IPS-11a (cell line): ENCODE data around the gene TCF15.
A peak's percentile ranks its signal among the peaks of the same experiment; 100 is the strongest.

Source experiments
- H3K4me3 ChIP-seq: one replicate; pipeline ENCODE4 v1.5.1; 2013; ENCODE audit warnings: low read depth, low read length, control low read depth

Gene TCF15

DNA sequence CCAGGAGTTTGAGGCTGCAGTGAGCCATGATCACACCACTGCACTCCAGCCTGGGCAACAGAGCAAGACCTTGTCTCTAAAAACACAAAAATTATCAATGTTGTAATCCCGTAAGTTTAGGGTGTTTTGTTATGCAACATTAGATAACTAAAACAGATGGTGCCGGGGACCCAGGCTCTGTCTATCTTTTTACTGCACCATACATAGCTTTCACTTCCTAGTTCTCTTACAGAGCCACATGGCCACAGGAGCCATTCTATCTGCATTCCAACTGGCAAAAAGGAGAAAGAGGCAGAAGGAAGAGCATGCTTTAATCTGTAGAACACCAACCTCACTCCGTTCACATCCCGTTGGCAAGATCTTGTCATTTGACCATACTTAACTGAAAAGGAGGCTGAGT is 5.4 kb upstream of the TCF15 start:
- H3K4me3 ChIP-seq = no peak overlapping the region

DNA sequence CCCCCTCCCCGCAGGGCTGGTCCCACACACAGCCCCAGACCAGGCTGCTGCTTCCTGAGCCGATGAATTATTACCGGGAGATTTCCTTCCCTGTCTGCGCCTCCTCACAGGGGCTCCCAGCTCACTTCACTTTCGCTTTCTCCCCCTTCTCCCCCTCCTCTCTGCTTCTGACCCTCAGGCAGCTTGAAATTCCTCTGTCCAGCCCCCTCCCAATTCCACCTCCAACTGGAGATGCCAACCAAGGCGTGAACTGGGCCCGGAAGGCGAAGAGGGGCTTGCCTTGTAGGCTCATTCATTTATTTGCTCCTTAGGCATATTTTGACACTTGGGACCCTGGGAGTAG is 1.7 kb upstream of the TCF15 start:
- H3K4me3 ChIP-seq = no peak overlapping the region

DNA sequence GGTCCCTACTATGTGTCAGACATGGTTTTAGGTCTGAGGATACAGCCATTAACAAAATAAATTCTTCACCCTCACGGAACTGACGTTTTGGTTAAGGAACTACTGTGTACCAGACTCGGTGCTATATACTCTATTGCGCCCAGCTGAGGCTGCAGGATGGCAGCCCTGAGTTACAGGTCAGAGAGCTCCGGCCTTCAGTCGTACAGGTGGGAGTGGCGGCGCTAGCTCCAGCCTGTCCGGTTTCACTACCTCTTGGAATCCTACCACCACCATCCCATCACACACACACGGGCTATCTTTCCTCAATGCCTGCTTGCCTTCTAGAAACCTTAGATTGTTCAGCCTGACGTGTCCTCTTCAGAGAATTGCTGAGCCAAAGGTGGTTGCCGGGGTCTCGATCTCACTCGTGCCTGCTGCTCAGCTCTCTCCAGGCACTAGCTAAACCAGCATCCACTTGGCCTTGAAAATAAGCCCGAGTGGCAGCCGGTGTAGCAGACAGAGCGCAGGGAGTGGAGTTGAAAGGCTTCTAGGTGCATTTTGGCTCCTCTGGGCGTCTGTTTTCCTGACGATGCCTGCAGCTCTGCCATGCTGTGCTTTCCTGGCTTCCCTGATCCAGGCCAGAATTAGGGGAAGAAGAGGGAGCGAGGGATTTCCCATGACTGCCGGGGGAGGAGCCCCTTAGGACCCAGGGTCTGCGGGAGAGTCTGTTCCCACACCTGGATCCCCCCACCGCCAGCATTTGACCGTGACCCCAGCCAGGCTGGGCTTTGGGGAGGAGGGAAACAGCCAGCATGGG is 1.1 kb upstream of the TCF15 start:
- no peak overlapping the region for H3K4me3 ChIP-seq

DNA sequence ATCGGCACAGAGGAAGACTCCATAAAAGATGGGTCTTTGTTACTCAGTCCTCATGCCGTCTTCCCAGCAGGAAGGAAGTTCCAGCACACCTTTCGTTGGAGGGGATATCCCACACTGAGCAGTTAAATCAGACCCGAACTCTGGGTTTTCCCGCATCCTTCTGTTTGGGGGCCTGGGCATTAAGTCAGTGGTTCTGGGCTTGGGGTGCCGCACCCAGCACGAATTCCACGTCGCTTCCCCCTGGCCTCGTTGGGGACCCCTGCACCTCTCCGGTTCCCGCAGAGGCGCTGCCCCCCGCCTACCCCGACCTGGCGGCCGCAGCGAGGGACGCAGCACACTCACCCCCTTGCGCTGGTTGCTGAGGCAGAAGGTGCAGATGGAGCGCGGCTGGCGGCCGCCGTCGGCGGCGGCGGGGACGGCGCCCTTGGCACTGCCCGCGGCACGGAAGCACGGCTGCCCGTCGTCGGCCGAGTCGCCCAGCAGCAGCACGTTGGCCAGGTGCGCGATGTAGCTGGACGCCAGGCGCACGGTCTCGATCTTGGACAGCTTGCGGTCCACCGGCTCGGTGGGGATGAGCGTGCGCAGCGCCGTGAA is 641 bp downstream of the TCF15 start:
- H3K4me3 ChIP-seq = peak overlapping the region; percentile 42

DNA sequence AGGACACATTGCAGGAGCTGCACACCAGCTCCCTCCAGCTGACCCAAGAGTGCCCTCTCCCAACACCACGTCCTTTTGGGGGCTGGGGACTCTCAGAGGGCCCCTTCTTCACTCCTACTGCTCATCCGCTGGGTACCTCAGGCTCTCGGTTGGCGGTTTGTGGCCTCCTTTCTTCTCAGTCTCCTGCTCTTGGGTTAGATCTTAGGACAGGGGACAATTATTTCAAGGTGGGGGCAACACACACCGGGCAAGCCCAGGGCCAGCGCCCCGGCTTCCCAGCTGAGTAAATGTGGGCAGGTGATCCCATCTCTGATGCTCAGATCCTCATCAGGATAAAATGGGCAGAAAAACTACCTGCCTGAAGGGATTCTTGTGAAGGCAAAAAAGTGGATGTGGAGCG is 1.1 kb downstream of the TCF15 start:
- H3K4me3 ChIP-seq = peak overlapping the region; percentile 42

DNA sequence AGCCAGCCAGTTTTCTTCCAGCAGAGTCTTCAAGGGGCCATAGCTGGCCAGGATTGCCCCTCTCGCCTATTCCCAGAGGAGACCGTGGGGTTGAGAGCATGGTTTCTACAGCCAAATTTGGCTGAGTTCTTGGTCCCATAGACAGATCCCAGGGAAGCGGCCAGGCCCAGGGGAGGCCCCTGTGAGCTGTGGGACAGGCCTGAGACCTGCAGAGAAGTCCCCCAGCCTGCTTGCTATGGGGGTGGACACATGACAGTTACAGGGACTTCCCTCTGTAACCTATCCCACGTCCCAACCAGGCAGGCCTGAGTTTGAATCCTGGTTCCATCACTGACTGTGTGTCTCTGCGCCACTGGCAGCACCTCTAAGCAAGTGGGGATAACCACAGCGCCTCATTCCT is 2.6 kb downstream of the TCF15 start:
- no peak overlapping the region for H3K4me3 ChIP-seq

DNA sequence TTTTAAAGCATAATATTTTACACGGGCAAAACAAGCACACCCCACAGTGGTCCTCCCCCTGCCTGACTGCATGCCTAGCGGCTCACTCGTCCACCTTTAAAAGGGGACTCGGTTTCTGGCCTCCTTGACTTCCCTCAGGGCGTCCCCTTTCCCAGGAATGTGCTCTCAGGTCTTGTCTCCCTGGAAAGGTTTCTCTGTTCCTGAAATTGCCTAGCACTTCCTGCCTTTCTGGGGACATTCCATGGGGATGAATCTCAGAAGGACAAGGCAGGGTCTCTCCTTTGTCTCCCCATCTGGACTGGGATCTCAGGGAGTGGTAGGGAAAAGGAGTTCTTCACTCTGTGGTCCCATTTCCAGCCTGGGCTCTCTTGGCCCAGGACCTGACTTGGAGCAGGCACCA is 4.9 kb downstream of the TCF15 start:
- no peak overlapping the region for H3K4me3 ChIP-seq

DNA sequence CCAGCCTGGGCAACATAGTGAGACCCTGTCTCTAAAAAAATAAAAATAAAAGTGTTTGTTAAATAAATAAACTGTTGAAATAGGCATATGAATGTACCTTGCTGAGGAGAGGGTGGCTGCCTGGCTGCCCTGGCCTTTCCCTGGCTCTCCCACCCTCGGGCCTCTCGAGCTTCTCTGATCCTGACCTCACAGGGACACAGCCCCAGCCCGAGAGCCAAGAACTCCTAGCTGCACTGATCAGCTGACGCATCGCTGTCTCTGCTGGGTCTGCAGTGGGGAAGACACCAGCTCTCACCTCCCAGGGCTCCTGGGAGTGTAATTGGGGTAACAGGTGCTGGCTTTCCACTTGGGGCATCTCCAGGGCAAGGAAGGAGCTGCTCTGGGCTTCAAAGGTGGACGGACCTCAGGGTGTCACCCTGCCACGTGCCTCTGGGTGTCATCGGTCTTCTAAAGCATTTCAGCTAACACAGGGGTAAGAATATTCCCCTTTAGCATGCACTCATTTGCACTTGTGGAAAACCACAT is 6.9 kb downstream of the TCF15 start:
- no peak overlapping the region for H3K4me3 ChIP-seq

DNA sequence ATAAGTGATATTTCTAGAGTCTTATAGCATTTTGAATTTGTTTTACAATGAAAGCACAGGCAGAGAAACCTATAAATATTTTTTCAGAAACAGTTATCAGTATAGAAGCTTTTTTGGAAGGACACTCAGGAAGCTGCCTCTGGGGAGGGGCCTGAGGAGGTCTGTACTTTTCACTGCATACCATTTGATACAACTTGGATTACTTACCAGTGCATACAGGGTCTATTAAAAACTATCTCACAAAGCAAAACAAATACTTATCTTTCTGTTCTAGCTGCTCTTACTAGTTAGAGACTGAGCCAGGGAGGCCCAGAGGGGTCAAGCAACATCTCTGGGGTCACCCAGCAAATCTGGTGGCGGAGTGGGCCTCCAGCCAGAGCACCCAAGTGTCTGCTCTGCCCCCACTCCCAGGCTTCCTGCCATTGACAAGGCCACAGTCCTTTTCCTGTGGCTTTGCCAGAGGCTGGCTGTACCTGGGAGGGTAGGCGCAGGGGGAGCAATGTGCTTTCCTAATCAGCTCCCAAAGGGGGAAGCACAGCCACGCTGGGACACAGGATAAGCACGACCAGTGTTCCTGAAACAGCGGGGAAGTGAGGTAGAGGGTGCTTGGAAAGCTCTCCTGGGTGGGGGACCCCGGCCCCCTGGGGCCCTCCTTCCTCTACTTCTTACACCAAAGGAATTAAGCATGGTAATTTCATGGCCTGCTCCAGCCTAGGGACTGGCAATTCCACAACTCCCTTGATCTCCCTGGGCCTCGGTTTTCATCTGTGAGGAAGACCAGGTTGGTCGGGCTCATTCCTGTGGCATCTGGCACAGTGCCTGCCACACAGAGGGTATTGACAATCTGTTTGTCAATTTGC is 7.8 kb downstream of the TCF15 start:
- H3K4me3 ChIP-seq = no peak overlapping the region

DNA sequence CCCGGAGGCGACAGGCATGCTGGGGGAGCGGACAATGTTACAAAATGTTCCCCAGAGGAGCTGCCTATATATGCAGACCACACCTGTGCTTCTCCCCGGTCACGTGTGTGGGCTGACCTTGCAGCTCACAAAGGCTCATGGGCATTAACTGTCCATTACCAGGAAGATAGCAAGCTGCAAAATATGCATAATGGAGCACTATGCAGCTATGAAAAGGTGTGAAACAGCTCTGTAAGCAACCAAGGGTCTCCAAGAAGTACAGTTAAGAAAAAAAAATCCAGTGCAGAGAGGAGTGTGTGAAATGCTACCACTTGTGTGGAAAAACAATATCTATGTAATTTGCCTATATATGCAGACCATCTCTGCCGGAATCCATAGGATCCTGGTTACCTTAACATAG is 9.4 kb downstream of the TCF15 start:
- no peak overlapping the region for H3K4me3 ChIP-seq

DNA sequence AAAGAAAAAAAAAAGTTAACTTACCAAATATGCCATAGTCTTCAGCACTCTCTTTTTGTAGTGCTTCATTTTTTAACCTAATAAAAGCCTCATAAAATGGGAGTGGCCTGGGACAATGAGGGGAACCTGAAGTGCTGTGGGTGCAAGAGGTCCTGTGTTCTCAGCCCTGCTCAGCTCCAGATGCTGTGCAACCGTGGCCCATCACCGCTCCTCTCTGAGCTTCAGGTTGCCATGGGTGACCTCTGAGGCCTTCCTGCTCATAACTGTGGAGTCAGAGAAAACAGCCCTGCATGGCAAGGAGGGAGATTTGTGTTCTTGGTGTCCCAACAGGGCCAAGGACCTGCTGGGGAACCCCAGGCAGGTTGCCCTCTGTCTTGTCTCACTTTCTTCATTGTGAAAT is 10.0 kb downstream of the TCF15 start:
- no peak overlapping the region for H3K4me3 ChIP-seq

DNA sequence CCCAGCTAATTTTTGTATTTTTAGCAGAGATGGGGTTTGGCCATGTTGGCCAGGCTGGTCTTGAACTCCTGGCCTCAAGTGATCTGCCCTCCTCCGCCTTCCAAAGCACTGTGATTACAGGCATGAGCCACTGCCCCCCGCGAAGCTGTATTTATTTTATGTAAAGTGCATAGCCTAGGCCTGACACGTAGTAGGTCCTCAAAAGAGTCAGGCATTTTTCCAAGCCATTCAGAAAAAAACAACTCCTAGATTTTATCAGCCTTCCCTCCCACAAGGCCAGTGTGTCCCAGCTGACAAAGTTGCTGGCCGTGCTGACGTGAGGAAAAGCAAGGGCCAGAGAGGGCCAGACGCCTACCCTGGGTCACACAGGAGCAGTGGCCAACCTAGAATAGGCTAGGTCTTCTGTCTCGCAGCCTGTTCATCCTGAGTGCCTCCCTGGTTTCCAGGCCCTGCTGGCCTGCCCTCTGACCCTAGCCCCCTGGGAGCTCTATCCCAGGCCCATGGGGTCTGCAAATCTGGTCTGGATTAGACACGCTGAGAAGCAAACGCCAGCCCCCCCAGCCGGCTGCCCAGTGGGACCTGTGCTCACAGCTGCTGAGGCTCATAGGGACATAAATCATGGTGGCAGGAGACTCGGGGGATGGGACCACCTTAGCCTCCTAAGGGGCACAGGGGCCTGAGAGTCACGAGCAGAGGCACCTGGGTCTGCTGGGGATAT is 11.8 kb downstream of the TCF15 start:
- no peak overlapping the region for H3K4me3 ChIP-seq

DNA sequence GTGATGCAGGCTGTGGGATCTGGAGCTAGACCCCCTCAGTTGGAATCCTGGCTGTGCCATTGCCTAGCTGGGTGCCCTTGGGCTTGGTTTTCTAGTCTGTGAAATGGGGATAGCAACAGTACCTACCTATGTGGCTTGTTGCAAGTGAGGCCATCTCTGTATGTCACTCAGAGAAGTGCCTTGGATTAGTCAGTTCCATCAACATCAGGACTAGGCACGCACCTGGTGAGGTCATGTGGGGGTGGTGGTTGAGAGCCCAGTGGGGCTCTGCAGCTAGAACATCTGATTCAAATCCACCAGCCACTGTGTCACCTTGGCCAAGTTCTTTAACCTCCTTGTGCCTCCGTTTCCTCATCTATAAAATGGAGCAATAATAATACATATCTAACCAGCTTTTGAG is 12.5 kb downstream of the TCF15 start:
- no peak overlapping the region for H3K4me3 ChIP-seq

DNA sequence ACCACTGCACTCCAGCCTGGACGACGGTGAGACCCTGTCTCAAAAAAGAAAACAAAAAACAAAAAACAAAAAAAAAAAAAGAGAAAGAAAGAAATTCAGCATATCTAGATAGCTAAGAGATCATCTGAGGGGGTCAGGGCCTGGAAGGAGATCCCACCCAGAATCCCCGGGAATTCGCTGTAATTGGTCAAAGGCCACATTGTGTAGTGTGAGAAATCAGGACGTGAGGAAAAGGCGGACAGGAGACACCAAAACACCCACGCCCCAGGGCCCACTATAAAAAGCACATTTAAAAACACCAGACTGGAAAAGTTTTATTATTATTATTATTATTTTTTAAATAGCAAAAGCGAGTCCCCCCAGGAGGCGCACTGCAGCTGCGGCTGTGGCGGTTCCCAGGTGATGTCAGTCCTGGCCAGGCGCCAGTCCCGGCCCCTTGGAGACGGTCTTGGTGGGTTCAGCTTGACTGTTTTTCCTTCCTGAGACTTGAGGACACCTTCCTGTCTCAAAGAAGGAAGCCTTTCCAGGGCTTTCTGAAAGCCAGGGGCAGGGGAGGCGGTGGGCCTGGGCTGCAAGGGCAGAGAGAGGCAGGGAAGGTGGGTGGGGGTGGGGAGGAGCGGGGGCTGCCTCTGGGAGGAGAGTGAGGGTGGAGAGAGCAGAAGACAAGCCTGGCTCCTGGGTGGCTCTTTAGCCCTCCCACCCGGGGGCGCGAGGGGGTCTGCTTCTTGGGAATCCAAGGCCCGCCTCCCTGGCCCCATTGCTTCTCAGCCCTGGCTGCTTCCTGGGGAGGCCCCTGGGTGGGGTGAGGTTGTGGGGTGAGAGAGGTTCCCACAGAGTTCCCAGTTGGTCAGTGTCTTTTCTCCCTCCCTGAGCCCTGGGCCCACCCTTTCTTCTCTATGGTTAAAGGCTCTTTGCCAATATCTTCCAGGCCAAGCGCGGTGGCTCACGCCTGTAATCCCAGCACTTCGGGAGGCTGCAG is 14.5 kb downstream of the TCF15 start:
- H3K4me3 ChIP-seq = no peak overlapping the region

DNA sequence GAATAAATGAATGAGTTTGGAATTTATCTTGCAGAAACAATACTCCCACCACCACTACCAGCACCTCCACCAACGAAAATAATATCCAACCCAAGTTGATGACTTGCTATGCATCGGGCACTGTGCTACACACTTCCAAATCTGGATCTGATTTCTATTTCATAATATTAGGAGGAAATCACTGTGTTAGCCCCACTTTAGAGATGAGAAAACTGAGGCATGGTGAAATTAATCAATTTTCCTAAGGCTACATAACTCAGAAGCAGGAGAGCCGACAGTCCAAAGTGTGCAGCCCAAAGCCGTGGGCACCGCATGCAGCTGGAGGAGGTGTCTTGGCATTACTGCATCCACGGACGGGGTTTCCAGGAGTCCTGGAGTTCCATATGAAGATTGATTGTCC is 17.6 kb downstream of the TCF15 start:
- H3K4me3 ChIP-seq = no peak overlapping the region

DNA sequence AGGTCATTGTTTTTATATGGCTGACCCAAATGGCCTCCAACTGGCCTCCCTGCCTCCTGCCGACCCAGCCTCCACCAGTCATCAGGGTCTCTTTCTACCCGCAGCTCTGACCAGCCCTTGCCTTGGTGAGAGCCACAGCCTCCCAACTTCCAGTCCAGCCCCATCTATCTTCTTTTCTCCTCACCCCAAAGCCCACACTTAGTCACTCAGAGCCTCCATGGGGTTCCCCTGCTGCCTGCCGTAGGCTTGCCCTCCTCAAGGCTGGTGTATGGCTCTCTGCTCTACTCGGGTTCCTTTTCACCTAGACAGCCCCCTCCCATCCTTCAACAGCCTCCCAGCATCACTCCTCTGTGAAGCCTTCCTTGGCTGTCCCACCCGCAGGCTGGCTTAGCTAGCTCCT is 18.2 kb downstream of the TCF15 start:
- no peak overlapping the region for H3K4me3 ChIP-seq

DNA sequence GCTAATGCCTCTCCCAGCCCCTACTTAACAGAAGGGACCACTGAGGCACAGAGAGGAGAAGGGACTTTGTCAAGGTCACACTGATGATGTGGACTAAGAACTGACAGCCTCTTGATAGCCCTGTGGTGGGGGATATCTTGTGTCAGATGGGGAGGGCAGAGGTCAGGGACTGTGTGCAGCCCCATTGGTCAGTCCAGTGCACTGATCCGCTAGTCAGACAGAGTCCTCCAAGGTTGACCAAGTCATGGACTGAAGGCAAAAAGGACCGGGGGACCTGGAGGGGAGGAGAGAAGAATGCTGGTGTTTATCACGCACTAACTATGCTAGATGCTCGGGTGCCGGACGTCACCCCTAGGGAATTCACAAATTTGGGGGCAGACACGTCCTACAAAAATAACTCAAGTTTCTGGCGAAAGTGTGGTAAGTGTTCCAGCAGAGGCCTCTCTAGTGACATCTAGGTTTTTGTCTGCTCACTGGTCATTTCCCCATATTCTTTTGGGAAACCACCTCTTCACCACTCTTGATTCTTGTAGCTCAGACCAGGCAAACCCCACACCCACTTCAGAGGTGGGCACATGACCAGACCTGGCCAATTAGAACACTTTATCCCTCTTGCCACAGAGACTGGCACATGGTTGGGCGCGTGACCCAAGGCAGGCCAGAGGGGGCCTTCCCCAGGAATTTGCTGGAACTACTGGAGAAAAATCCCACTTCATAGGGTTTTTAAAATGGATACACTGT is 21.0 kb downstream of the TCF15 start:
- no peak overlapping the region for H3K4me3 ChIP-seq

DNA sequence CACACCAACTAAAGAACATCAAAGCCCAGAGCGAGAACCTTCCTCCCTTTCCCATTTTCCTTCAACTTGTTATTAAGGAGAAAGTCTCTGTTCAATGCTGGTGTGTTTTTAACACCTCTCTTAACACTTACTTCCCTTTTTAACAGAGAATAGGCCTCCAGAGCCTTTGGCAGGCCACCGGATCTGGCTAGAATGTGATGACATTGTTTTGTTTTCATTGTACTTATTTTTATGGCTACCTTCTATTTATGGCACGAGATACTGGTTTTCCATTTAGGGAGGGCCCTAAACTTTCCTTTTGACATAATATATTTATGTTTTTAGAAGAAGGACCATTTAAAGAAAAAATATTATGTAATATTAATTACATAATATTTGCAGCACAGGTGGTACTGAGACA is 21.6 kb downstream of the TCF15 start:
- H3K4me3 ChIP-seq = no peak overlapping the region

DNA sequence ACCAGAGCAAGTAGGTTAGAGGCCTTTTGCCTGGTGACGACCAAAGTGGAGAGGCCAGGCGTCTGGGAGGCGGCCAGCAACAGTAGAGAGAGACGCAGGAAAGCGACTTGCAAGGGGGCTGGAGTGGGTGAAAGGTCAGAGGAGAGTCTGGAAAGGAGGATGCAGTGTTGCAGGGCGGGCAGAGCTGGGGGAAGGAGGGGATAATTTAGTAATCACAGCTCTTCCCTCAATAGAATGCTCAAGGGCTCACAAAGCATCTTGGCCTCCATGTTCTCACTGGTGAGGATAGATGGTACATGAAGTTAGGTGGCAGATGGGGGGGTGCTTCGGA is 25.2 kb downstream of the TCF15 start:
- no peak overlapping the region for H3K4me3 ChIP-seq
